MCF 10A (cell line): ENCODE results near the gene CEP70. TPM values are rescaled to one million over a fixed set of nuclear protein-coding genes. Genes with fewer than 3 reads are reported as not detected.

Experiments used
- BruUV-seq: library from RNA; stranded (reverse); fragments of 400-500 nt; replicated peaks from 2 replicates; lab custom pipeline; 2021; lab: Mats Ljungman, UMichigan
- CTCF ChIA-PET: fragments of 300-600 bp; sonication (Branson Sonifier 250); formaldehyde crosslinking; extraction: SDS; loops from one replicate; lab custom pipeline; 2021; ENCODE audit warnings: antibody characterized with exemption, inconsistent platforms; lab: Yijun Ruan, JAX
- POLR2A ChIA-PET: fragments of 300-600, 350-650 bp; sonication (Branson Sonifier 250); formaldehyde crosslinking; extraction: SDS; loops from one replicate; lab custom pipeline; 2020; ENCODE audit warnings: antibody characterized with exemption, inconsistent platforms; lab: Yijun Ruan, JAX
- DNase-seq: peaks from one replicate; pipeline ENCODE4 v3.0.0-alpha.2; 2018; ENCODE audit not compliant: unreplicated experiment
- H3K27ac Mint-ChIP-seq: one replicate; pipeline ENCODE4 v1.8.0; 2022; ENCODE audit warnings: mild to moderate bottlenecking, low read depth, mixed read lengths; ENCODE audit not compliant: unreplicated experiment
- H3K27me3 Mint-ChIP-seq: one replicate; pipeline ENCODE4 v1.8.0; 2022; ENCODE audit warnings: mixed read lengths; ENCODE audit not compliant: insufficient read depth, unreplicated experiment
- H3K36me3 Mint-ChIP-seq: one replicate; pipeline ENCODE4 v1.8.0; 2022; ENCODE audit warnings: mild to moderate bottlenecking, moderate library complexity, mixed read lengths; ENCODE audit not compliant: insufficient read depth, unreplicated experiment
- H3K4me1 Mint-ChIP-seq: one replicate; pipeline ENCODE4 v1.8.0; 2022; ENCODE audit warnings: mixed read lengths; ENCODE audit not compliant: insufficient read depth, unreplicated experiment
- H3K4me3 Mint-ChIP-seq: one replicate; pipeline ENCODE4 v1.8.0; 2022; ENCODE audit warnings: mild to moderate bottlenecking, moderate library complexity, mixed read lengths; ENCODE audit not compliant: unreplicated experiment
- H3K9me3 Mint-ChIP-seq: one replicate; pipeline ENCODE4 v1.8.0; 2022; ENCODE audit warnings: mixed read lengths; ENCODE audit not compliant: unreplicated experiment
- intact Hi-C: fragments of 100-400 bp; cut with micrococcal nuclease; formaldehyde crosslinking; loops from 2 replicates; pipeline ENCODE4 v1.14.1; 2022
- total RNA-seq: library from RNA; stranded (reverse); gene quantifications from 2 replicates; pipeline ENCODE4 v1.2.3, GENCODE V29; 2022
- TF ChIP-seq, protein P1 (sequence below): fragments of 200-600 bp; IDR thresholded peaks from one replicate; pipeline ENCODE4 v1.8.0; 2022; ENCODE audit warnings: antibody characterized with exemption, mild to moderate bottlenecking; ENCODE audit not compliant: unreplicated experiment

The CEP70 gene
- total RNA-seq, 1 experiment from 2014 or later: 21.3 TPM

DNA sequence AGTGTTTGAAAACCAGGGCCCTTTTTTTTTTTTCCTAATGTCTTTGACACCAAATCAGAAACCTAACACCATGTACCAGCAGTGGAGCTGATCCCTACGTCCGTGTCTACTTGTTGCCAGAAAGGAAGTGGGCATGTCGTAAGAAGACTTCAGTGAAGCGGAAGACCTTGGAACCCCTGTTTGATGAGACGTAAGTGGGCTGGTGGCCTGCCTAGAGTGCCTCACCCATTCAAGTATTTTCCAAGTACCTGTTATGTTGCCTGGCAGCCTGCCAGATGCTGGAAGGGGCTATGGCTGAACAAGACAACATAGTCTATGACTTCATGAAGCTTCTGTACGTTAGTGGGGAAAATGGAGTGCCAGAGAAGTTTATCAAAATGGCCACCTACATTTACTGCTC lies 119.9 kb downstream of the CEP70 start:
- CTCF ChIA-PET: no interaction called here
- Mint-ChIP-seq H3K4me1 (peaks cover 6% of the 10 kb centered on the region), H3K36me3 (peaks cover 4% of the 10 kb centered on the region), H3K9me3 (no peaks in the 10 kb centered on the region), H3K4me3 (no peak overlapping the region), H3K27me3 (no peaks in the 10 kb centered on the region), H3K27ac (no peak overlapping the region)
- BruUV-seq: no TSS peak
- intact Hi-C loops: no loop called here
- DNase-seq: no peak
- TF ChIP-seq, protein P1, sequence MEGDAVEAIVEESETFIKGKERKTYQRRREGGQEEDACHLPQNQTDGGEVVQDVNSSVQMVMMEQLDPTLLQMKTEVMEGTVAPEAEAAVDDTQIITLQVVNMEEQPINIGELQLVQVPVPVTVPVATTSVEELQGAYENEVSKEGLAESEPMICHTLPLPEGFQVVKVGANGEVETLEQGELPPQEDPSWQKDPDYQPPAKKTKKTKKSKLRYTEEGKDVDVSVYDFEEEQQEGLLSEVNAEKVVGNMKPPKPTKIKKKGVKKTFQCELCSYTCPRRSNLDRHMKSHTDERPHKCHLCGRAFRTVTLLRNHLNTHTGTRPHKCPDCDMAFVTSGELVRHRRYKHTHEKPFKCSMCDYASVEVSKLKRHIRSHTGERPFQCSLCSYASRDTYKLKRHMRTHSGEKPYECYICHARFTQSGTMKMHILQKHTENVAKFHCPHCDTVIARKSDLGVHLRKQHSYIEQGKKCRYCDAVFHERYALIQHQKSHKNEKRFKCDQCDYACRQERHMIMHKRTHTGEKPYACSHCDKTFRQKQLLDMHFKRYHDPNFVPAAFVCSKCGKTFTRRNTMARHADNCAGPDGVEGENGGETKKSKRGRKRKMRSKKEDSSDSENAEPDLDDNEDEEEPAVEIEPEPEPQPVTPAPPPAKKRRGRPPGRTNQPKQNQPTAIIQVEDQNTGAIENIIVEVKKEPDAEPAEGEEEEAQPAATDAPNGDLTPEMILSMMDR: no peak
- POLR2A ChIA-PET: interaction anchor here (0.6 to 1.6 kb wide), 2 partner anchors 43 to 146 kb away, joined by 3 read pairs; no protein-coding TSS in a partner anchor

- TF ChIP-seq, protein P1: no peak
- H3K4me1 Mint-ChIP-seq: peaks cover 12% of the 10 kb centered on the region
- intact Hi-C loops: no loop called here
These were observed 120.7 kb downstream of the CEP70 start for GRCh38 chr3:138473391-138473790.

GRCh38 chr3:138472141-138472825 lies 121.8 kb downstream of the CEP70 start:
- TF ChIP-seq, protein P1: no peak
- BruUV-seq: no TSS peak
- CTCF ChIA-PET: interaction anchor here (0.7 to 1.2 kb wide), 3 partner anchors 55 to 154 kb away, joined by 3 to 4 read pairs (median 4); no protein-coding TSS in a partner anchor
- H3K4me3 Mint-ChIP-seq: no peak overlapping the region
- POLR2A ChIA-PET: interaction anchor here (0.6 to 1.0 kb wide), 2 partner anchors 11 to 15 kb away, joined by 3 read pairs; no protein-coding TSS in a partner anchor
- H3K9me3 Mint-ChIP-seq: no peaks in the 10 kb centered on the region
- H3K27me3 Mint-ChIP-seq: no peaks in the 10 kb centered on the region
- peaks cover 4% of the 10 kb centered on the region for H3K36me3 Mint-ChIP-seq
- DNase-seq: no peak
- H3K27ac Mint-ChIP-seq: no peak overlapping the region
- intact Hi-C loops: no loop called here
- peaks cover 6% of the 10 kb centered on the region for H3K4me1 Mint-ChIP-seq

More at GRCh38 chr3:138473391-138473790, 120.7 kb downstream of the CEP70 start:
- no peaks in the 10 kb centered on the region for H3K9me3 Mint-ChIP-seq
- no peaks in the 10 kb centered on the region for H3K27me3 Mint-ChIP-seq
- CTCF ChIA-PET: no interaction called here
- no peak overlapping the region for H3K27ac Mint-ChIP-seq
- POLR2A ChIA-PET: no interaction called here
- peaks cover 4% of the 10 kb centered on the region for H3K36me3 Mint-ChIP-seq
- no TSS peak for BruUV-seq
- no peak for DNase-seq
- H3K4me3 Mint-ChIP-seq: no peak overlapping the region

- Mint-ChIP-seq H3K4me1 (peaks cover 6% of the 10 kb centered on the region), H3K27ac (no peak overlapping the region), H3K36me3 (peaks cover 4% of the 10 kb centered on the region), H3K9me3 (no peaks in the 10 kb centered on the region), H3K27me3 (no peaks in the 10 kb centered on the region), H3K4me3 (no peak overlapping the region)
- no TSS peak for BruUV-seq
- intact Hi-C loops: no loop called here
- ChIA-PET POLR2A (interaction anchor here (1.0 kb wide), 1 partner anchor 11 kb away, joined by 3 read pairs; no protein-coding TSS in a partner anchor), CTCF (interaction anchor here (0.6 to 1.2 kb wide), 4 partner anchors 8 to 97 kb away, joined by 3 to 4 read pairs (median 4); no protein-coding TSS in a partner anchor)
- DNase-seq: no peak
- TF ChIP-seq, protein P1: no peak
These were observed 122.6 kb downstream of the CEP70 start for GRCh38 chr3:138471481-138471880.
